BJ (cell line): ENCODE results near the gene ATP5F1D. TPM values are rescaled to one million over a fixed set of nuclear protein-coding genes. Genes with fewer than 3 reads are reported as not detected.

Experiments
- CTCF ChIA-PET: fragments of 350-600 bp; formaldehyde crosslinking; extraction: SDS; loops from one replicate; lab custom pipeline; 2021; ENCODE audit warnings: antibody characterized with exemption, inconsistent platforms; lab: Yijun Ruan, JAX
- POLR2A ChIA-PET: fragments of 300-600 bp; sonication (Branson Sonifier 250); formaldehyde crosslinking; extraction: SDS; loops from one replicate; lab custom pipeline; 2021; ENCODE audit warnings: antibody characterized with exemption; lab: Charles Lee
- DNase-seq: peaks from one replicate; pipeline ENCODE4 v3.0.0-alpha.2; 2011; ENCODE audit warnings: low read depth
- H3K27me3 ChIP-seq: 2 replicates; pipeline ENCODE4 v1.6.0; 2011; ENCODE audit warnings: low read length; ENCODE audit not compliant: control insufficient read depth, insufficient read depth
- H3K36me3 ChIP-seq: 2 replicates; pipeline ENCODE4 v1.5.1; 2011; ENCODE audit warnings: low read length; ENCODE audit not compliant: control insufficient read depth, insufficient read depth
- H3K4me3 ChIP-seq: 2 replicates; pipeline ENCODE4 v1.5.1; 2011; ENCODE audit warnings: low read depth, mild to moderate bottlenecking, control low read depth, low read length
- CTCF ChIP-seq: IDR thresholded peaks from 2 replicates; pipeline ENCODE4 v1.5.1; 2011; ENCODE audit warnings: low read depth, mild to moderate bottlenecking, control low read depth, inconsistent platforms, low read length, moderate library complexity; ENCODE audit not compliant: insufficient read depth
- polyA plus RNA-seq: library from polyadenylated mRNA; depleted of rRNA; stranded (reverse); fragments of >200 nt; gene quantifications from 2 replicates; pipeline ENCODE4 v1.2.3, GENCODE V29; 2011

ATP5F1D gene
- polyA plus RNA-seq, 1 experiment = 65.1 TPM

GRCh38 chr19:1272423-1273262 is 31.1 kb downstream of the ATP5F1D start:
- CTCF ChIA-PET = interaction anchor here (0.8 to 6.2 kb wide), 3 partner anchors 20 to 29 kb away, joined by 3 to 46 read pairs (median 3); no protein-coding TSS in a partner anchor
- H3K36me3 ChIP-seq = peaks cover 37% of the 10 kb centered on the region

GRCh38 chr19:1273263-1274041 is 31.9 kb downstream of the ATP5F1D start:
- H3K36me3 ChIP-seq = peaks cover 37% of the 10 kb centered on the region
- H3K27me3 ChIP-seq = no peaks in the 10 kb centered on the region
- DNase-seq = no peak
- ChIA-PET POLR2A (interaction anchor here (0.8 kb wide), 1 partner anchor 29 kb away, joined by 5 read pairs; no protein-coding TSS in a partner anchor), CTCF (interaction anchor here (0.7 to 6.2 kb wide), 3 partner anchors 21 to 130 kb away, joined by 3 to 46 read pairs (median 3); no protein-coding TSS in a partner anchor)
- H3K4me3 ChIP-seq = no peak overlapping the region
- TF ChIP-seq CTCF = no peak

More at GRCh38 chr19:1272423-1273262, 31.1 kb downstream of the ATP5F1D start:
- POLR2A ChIA-PET = interaction anchor here (0.5 to 0.8 kb wide), 2 partner anchors 28 to 718 kb away, joined by 3 to 5 read pairs; no protein-coding TSS in a partner anchor
- no peak overlapping the region for H3K4me3 ChIP-seq
- no peaks in the 10 kb centered on the region for H3K27me3 ChIP-seq
- no peak for TF ChIP-seq CTCF
- no peak for DNase-seq

GRCh38 chr19:1274081-1274851 is 32.7 kb downstream of the ATP5F1D start:
- Histone ChIP-seq H3K27me3 (no peaks in the 10 kb centered on the region), H3K4me3 (peak overlapping the region; percentile 75; the same call in 1 of the 2 replicates), H3K36me3 (peaks cover 43% of the 10 kb centered on the region)
- POLR2A ChIA-PET = no interaction called here
- TF ChIP-seq CTCF = no peak
- CTCF ChIA-PET = interaction anchor here (6.2 kb wide), 1 partner anchor 31 kb away, joined by 46 read pairs; no protein-coding TSS in a partner anchor
- no peak for DNase-seq

GRCh38 chr19:1274852-1275259 is 33.3 kb downstream of the ATP5F1D start:
- peaks cover 43% of the 10 kb centered on the region for H3K36me3 ChIP-seq
- ChIA-PET POLR2A (interaction anchor here (0.6 kb wide), 1 partner anchor 31 kb away, joined by 3 read pairs; no protein-coding TSS in a partner anchor), CTCF (interaction anchor here (1.0 to 6.2 kb wide), 4 partner anchors 8 to 31 kb away, joined by 3 to 46 read pairs (median 5); no protein-coding TSS in a partner anchor)
- no peak for TF ChIP-seq CTCF
- H3K27me3 ChIP-seq = no peaks in the 10 kb centered on the region
- DNase-seq = no peak
- H3K4me3 ChIP-seq = peak overlapping the region; percentile 75
